Endothelial cell of umbilical vein (primary cell): Measurements from ENCODE around the gene FANCE. TPM values are rescaled to one million over a fixed set of nuclear protein-coding genes. Genes with fewer than 3 reads are reported as not detected.

ENCODE experiments used
- BruUV-seq: library from RNA; stranded (reverse); fragments of 400-500 nt; replicated peaks from 2 replicates; lab custom pipeline; 2021; lab: Mats Ljungman, UMichigan
- CTCF ChIA-PET: fragments of 300-600, 350-600 bp; sonication (Branson Sonifier 250); formaldehyde crosslinking; loops from one replicate; lab custom pipeline; 2021; ENCODE audit warnings: antibody characterized with exemption, inconsistent platforms; lab: Charles Lee
- POLR2A ChIA-PET: fragments of 300-600, 350-600 bp; sonication (Branson Sonifier 250); formaldehyde crosslinking; loops from one replicate; lab custom pipeline; 2021; ENCODE audit warnings: antibody characterized with exemption, inconsistent platforms; lab: Charles Lee
- DNase-seq: peaks from one replicate; pipeline ENCODE4 v3.0.0-alpha.2; 2011; ENCODE audit warnings: low read depth, low spot score
- FAIRE-seq: peaks from 2 replicates; lab custom pipeline; 2011; peaks lifted over from hg19 to GRCh38; lab: Jason Lieb, UNC
- H2AFZ ChIP-seq: 2 replicates; pipeline ENCODE4 v1.6.0; 2012; ENCODE audit warnings: low read depth, low read length, control low read depth, inconsistent platforms
- H3K27ac ChIP-seq: 2 replicates; pipeline ENCODE4 v1.5.1; 2011; ENCODE audit warnings: low read depth, mild to moderate bottlenecking, control low read depth, low read length, moderate library complexity; ENCODE audit not compliant: insufficient read depth
- H3K27me3 ChIP-seq, 2 experiments: 2 replicates each; pipeline versions ENCODE4 v1.6.0 to v1.6.1; 2011; ENCODE audit warnings: low read length in 2 of 2, mixed read lengths in 1 of 2; ENCODE audit not compliant: control insufficient read depth in 2 of 2, insufficient read depth in 2 of 2
- H3K36me3 ChIP-seq, 2 experiments: 2 replicates in 1 of 2; 3 replicates in 1 of 2; pipeline ENCODE4 v1.5.1; 2011; ENCODE audit warnings: low read length in 2 of 2, mild to moderate bottlenecking in 1 of 2, moderate library complexity in 1 of 2; ENCODE audit not compliant: control insufficient read depth in 2 of 2, insufficient read depth in 2 of 2; ENCODE audit errors: extremely low read depth in 1 of 2
- H3K4me1 ChIP-seq: 3 replicates; pipeline ENCODE4 v1.5.1; 2011; ENCODE audit warnings: mild to moderate bottlenecking, low read length; ENCODE audit not compliant: control insufficient read depth, insufficient read depth; ENCODE audit errors: extremely low read depth
- H3K4me2 ChIP-seq: 2 replicates; pipeline ENCODE4 v1.6.1; 2011; ENCODE audit warnings: low read length, control low read depth, mixed read lengths; ENCODE audit not compliant: insufficient read depth
- H3K4me3 ChIP-seq, 3 experiments: fragments of 200-600 bp in 1 of 3; sonication (generic), shearing (Covaris generic) in 1 of 3; replicated peaks in 1 of 3; 2 replicates each; pipeline ENCODE4 v1.5.1; 2011 to 2016; ENCODE audit warnings: control low read depth in 3 of 3, low read length in 3 of 3, mild to moderate bottlenecking in 2 of 3, inconsistent platforms in 1 of 3, low read depth in 1 of 3, moderate library complexity in 1 of 3; ENCODE audit not compliant: insufficient read depth in 1 of 3
- H3K79me2 ChIP-seq: 2 replicates; pipeline ENCODE4 v1.6.0; 2012; ENCODE audit warnings: low read length, inconsistent platforms; ENCODE audit not compliant: control insufficient read depth, insufficient read depth
- H3K9ac ChIP-seq: replicated peaks from 2 replicates; pipeline ENCODE3; 2011; ENCODE audit warnings: low read length, control low read depth; ENCODE audit not compliant: insufficient read depth; ENCODE audit errors: extremely low read depth
- H3K9me1 ChIP-seq: replicated peaks from 3 replicates; pipeline ENCODE4 v1.6.0; 2011; ENCODE audit warnings: mild to moderate bottlenecking, low read length; ENCODE audit not compliant: control insufficient read depth, insufficient read depth; ENCODE audit errors: extremely low read depth
- H3K9me3 ChIP-seq: replicated peaks from 2 replicates; pipeline ENCODE4 v1.5.1; 2012; ENCODE audit warnings: low read length, inconsistent platforms; ENCODE audit not compliant: control insufficient read depth, insufficient read depth
- H4K20me1 ChIP-seq: replicated peaks from 2 replicates; pipeline ENCODE3; 2011; ENCODE audit warnings: mild to moderate bottlenecking, low read length; ENCODE audit not compliant: control insufficient read depth, insufficient read depth; ENCODE audit errors: extremely low read depth
- CTCF ChIP-seq, 2 donors: IDR thresholded peaks; 1 replicate in 1 of 2; 2 replicates in 1 of 2; pipeline ENCODE4 v1.5.1; 2011; ENCODE audit warnings: low read length in 2 of 2, mild to moderate bottlenecking in 2 of 2, moderate library complexity in 2 of 2, control low read depth in 1 of 2, inconsistent platforms in 1 of 2, low read depth in 1 of 2; ENCODE audit not compliant: insufficient read depth in 1 of 2; ENCODE audit errors: extremely low read depth in 1 of 2
- EZH2 ChIP-seq: IDR thresholded peaks from 2 replicates; pipeline ENCODE4 v1.6.1; 2012; ENCODE audit warnings: borderline replicate concordance, low read depth, mild to moderate bottlenecking, moderate library complexity, low read length, inconsistent platforms; ENCODE audit not compliant: severe bottlenecking
- FOS ChIP-seq: IDR thresholded peaks from 2 replicates; pipeline ENCODE4 v1.6.1; 2011; ENCODE audit warnings: mild to moderate bottlenecking, low read length, moderate library complexity, borderline replicate concordance; ENCODE audit not compliant: insufficient read depth
- GATA2 ChIP-seq: IDR thresholded peaks from 2 replicates; pipeline ENCODE4 v1.7.0; 2011; ENCODE audit warnings: low read depth, mild to moderate bottlenecking, moderate library complexity, mixed read lengths, low read length; ENCODE audit not compliant: insufficient read length, insufficient read depth
- JUN ChIP-seq: IDR thresholded peaks from 2 replicates; pipeline ENCODE4 v1.6.1; 2011; ENCODE audit warnings: borderline replicate concordance, low read depth; ENCODE audit not compliant: insufficient read length, insufficient read depth
- MAX ChIP-seq: IDR thresholded peaks from 2 replicates; pipeline ENCODE4 v1.6.1; 2011; ENCODE audit not compliant: insufficient read depth, insufficient read length
- MYC ChIP-seq: IDR thresholded peaks from one replicate; pipeline ENCODE4 v1.6.1; 2011; ENCODE audit warnings: mild to moderate bottlenecking, low read depth, low read length
- POLR2A ChIP-seq: IDR thresholded peaks from 2 replicates; pipeline ENCODE4 v1.6.1; 2012; ENCODE audit warnings: low read depth, mild to moderate bottlenecking, control low read depth, low read length
- POLR2AphosphoS5 ChIP-seq: IDR thresholded peaks from 2 replicates; pipeline ENCODE4 v1.6.1; 2012; ENCODE audit warnings: low read depth, mild to moderate bottlenecking, control low read depth, low read length, moderate library complexity; ENCODE audit not compliant: insufficient read depth
- dilution Hi-C: fragments of 300-500 bp; cut with MboI; formaldehyde crosslinking; loops from one replicate; pipeline ENCODE4 v1.15.0; 2019; ENCODE audit warnings: low sequenced_read_pairs; ENCODE audit not compliant: extremely low pct_ligation_motif_present
- intact Hi-C: fragments of 100-400 bp; cut with micrococcal nuclease; formaldehyde crosslinking; loops from one replicate; pipeline ENCODE4 v1.10.0; 2022
- polyA plus RNA-seq, 4 experiments: library from polyadenylated mRNA; depleted of rRNA in 3 of 4; stranded (reverse) in 3 of 4; unstranded in 1 of 4; fragments of >200 nt; gene quantifications; 2 replicates each; pipeline versions ENCODE4 v1.2.1 to v1.2.3, GENCODE V29; 2011 to 2012; ENCODE audit warnings: missing spikeins in 1 of 4
- total RNA-seq: library from RNA; stranded (reverse); gene quantifications from 2 replicates; pipeline ENCODE4 v1.2.3, GENCODE V29; 2021

The FANCE gene
- total and polyA plus RNA-seq, 2 donors (not counting 3 experiments of a cell fraction or from before 2014, with no cell fraction given): 9.1 to 12.7 TPM

- dilution Hi-C loops: no loop called here
- Histone ChIP-seq H3K4me2 (no peak overlapping the region), H3K79me2 (no peaks in the 10 kb centered on the region), H2AFZ (no peak overlapping the region), H3K4me1 (no peaks in the 10 kb centered on the region), H3K9me3 (no peaks in the 10 kb centered on the region), H3K4me3 (no peak overlapping the region), H3K9ac (no peak overlapping the region), H4K20me1 (no peaks in the 10 kb centered on the region), H3K9me1 (no peaks in the 10 kb centered on the region), H3K27ac (no peak overlapping the region), H3K36me3 (no peaks in the 10 kb centered on the region), H3K27me3 (no peaks in the 10 kb centered on the region)
- no peak for TF ChIP-seq GATA2
- TF ChIP-seq CTCF (IDR thresholded peaks at IDR 0.05; ENCODE audit: extremely low read depth in 1 of 2, insufficient read depth in 1 of 2, low read depth in 1 of 2, low read length in 2 of 2): no peak
- TF ChIP-seq MYC: no peak
- TF ChIP-seq FOS: no peak
- no peak for TF ChIP-seq MAX
- TF ChIP-seq POLR2A: no peak
- TF ChIP-seq EZH2: no peak
- no peak for TF ChIP-seq POLR2AphosphoS5
- TF ChIP-seq JUN: no peak
- intact Hi-C loops: no loop called here
- CTCF ChIA-PET: interaction anchor here (0.6 to 0.8 kb wide), 2 partner anchors 27 to 259 kb away, joined by 3 read pairs; no protein-coding TSS in a partner anchor
- DNase-seq (no peak), FAIRE-seq (no peak)
- POLR2A ChIA-PET: no interaction called here
- BruUV-seq: no TSS peak
Observed at GRCh38 chr6:35478259-35478658, 26.1 kb downstream of the FANCE start.
